HepG2 (cell line): ENCODE results near the gene PDGFD. TPM values are rescaled to one million over a fixed set of nuclear protein-coding genes. Genes with fewer than 3 reads are reported as not detected.

Experiments
- ATAC-seq: fragments of 200-7000 bp; cut with Tn5 transposase; 3 replicates; pipeline ENCODE4 v1.9.1; 2020; ENCODE audit warnings: mild to moderate bottlenecking, moderate library complexity
- BruUV-seq: library from RNA; stranded (reverse); fragments of 400-500 nt; replicated peaks from 2 replicates; lab custom pipeline; 2021; lab: Mats Ljungman, UMichigan
- CTCF ChIA-PET: fragments of 300-600 bp; formaldehyde crosslinking; extraction: SDS; loops from one replicate; lab custom pipeline; 2021; ENCODE audit warnings: low total read pairs, inconsistent platforms, low intra/inter-chr PET ratio; lab: Yijun Ruan, JAX
- POLR2A ChIA-PET: fragments of 350-600 bp; sonication (Branson Sonifier 250); formaldehyde crosslinking; loops from one replicate; lab custom pipeline; 2020; ENCODE audit warnings: antibody characterized with exemption, inconsistent platforms; lab: Yijun Ruan, JAX
- DNase-seq: peaks from one replicate; pipeline ENCODE4 v3.0.0-alpha.2; 2015; ENCODE audit warnings: low spot score
- FAIRE-seq: peaks from 3 replicates; lab custom pipeline; 2011; peaks lifted over from hg19 to GRCh38; lab: Jason Lieb, UNC
- H2AFZ ChIP-seq: one replicate; pipeline ENCODE4 v1.6.1; 2011; ENCODE audit warnings: low read length, inconsistent platforms
- H3K27ac ChIP-seq: fragments of 300-600 bp; 3 replicates; pipeline ENCODE4 v1.8.0; 2011; ENCODE audit warnings: mixed run types, mild to moderate bottlenecking, mixed read lengths, low read length, inconsistent platforms; ENCODE audit not compliant: insufficient read depth; ENCODE audit errors: extremely low read length
- H3K27me3 ChIP-seq, 2 experiments: fragments of 200-600 bp in 1 of 2; 2 replicates in 1 of 2; 3 replicates in 1 of 2; pipeline versions ENCODE4 v1.6.0 to v1.8.0; 2011; ENCODE audit warnings: low read length in 2 of 2, mild to moderate bottlenecking in 2 of 2, moderate library complexity in 2 of 2, inconsistent platforms in 1 of 2; ENCODE audit not compliant: insufficient read depth in 2 of 2, control insufficient read depth in 1 of 2
- H3K36me3 ChIP-seq, 2 experiments: fragments of 200-600 bp in 1 of 2; replicated peaks in 1 of 2; 2 replicates in 1 of 2; 3 replicates in 1 of 2; pipeline versions ENCODE4 v1.5.1 to v1.8.0; 2011; ENCODE audit warnings: low read length in 2 of 2, inconsistent platforms in 1 of 2; ENCODE audit not compliant: insufficient read depth in 2 of 2, control insufficient read depth in 1 of 2
- H3K4me1 ChIP-seq: 2 replicates; pipeline ENCODE4 v1.5.1; 2012; ENCODE audit warnings: low read length, inconsistent platforms; ENCODE audit not compliant: insufficient read depth
- H3K4me2 ChIP-seq: 2 replicates; pipeline ENCODE4 v1.6.0; 2011; ENCODE audit warnings: low read depth, low read length, inconsistent platforms
- H3K4me3 ChIP-seq, 3 experiments: fragments of 200-600 bp in 1 of 3; sonication (generic), shearing (Covaris generic) in 1 of 3; replicated peaks in 1 of 3; 2 replicates each; pipeline ENCODE4 v1.5.1; 2011 to 2016; ENCODE audit warnings: low read length in 3 of 3, inconsistent platforms in 2 of 3, low read depth in 2 of 3, mild to moderate bottlenecking in 2 of 3, control low read depth in 1 of 3, mixed read lengths in 1 of 3; ENCODE audit not compliant: insufficient read depth in 1 of 3
- H3K79me2 ChIP-seq: one replicate; pipeline ENCODE4 v1.6.1; 2011; ENCODE audit warnings: low read length, inconsistent platforms; ENCODE audit not compliant: insufficient read depth
- H3K9ac ChIP-seq: 2 replicates; pipeline ENCODE4 v1.6.0; 2011; ENCODE audit warnings: mild to moderate bottlenecking, low read depth, low read length, inconsistent platforms; ENCODE audit not compliant: insufficient read depth
- H3K9me3 ChIP-seq: 2 replicates; pipeline ENCODE4 v1.5.1; 2012; ENCODE audit warnings: mild to moderate bottlenecking, low read length
- H4K20me1 ChIP-seq: 2 replicates; pipeline ENCODE4 v1.6.0; 2011; ENCODE audit warnings: inconsistent platforms, mild to moderate bottlenecking, low read length, moderate library complexity; ENCODE audit not compliant: insufficient read depth
- ATM ChIP-seq: fragments of 450-650 bp; IDR thresholded peaks from 2 replicates; pipeline ENCODE4 v1.7.1; 2017; ENCODE audit warnings: mild to moderate bottlenecking, borderline replicate concordance
- CHCHD3 ChIP-seq: sonication (generic); formaldehyde crosslinking; IDR thresholded peaks from 2 replicates; pipeline ENCODE4 v1.8.0; 2022; ENCODE audit warnings: mild to moderate bottlenecking, missing genetic modification reagents, moderate library complexity
- FOXO1 ChIP-seq: sonication (generic); formaldehyde crosslinking; IDR thresholded peaks from 2 replicates; pipeline ENCODE4 v1.4.0; 2020; ENCODE audit warnings: missing genetic modification reagents
- GZF1 ChIP-seq: sonication (generic); formaldehyde crosslinking; IDR thresholded peaks from 2 replicates; pipeline ENCODE4 v1.5.1; 2020; ENCODE audit warnings: mild to moderate bottlenecking, missing genetic modification reagents
- HNRNPLL ChIP-seq: fragments of 200-400 bp; formaldehyde crosslinking; IDR thresholded peaks from 2 replicates; pipeline ENCODE4 v1.6.1; 2017; ENCODE audit warnings: mild to moderate bottlenecking, low read depth, low read length; ENCODE audit not compliant: poor library complexity, severe bottlenecking
- NFIB ChIP-seq: sonication (generic); formaldehyde crosslinking; IDR thresholded peaks from 2 replicates; pipeline ENCODE4 v1.9.0; 2021; ENCODE audit warnings: missing genetic modification reagents, mild to moderate bottlenecking, borderline replicate concordance
- POLR2G ChIP-seq: fragments of 200-400 bp; formaldehyde crosslinking; IDR thresholded peaks from 2 replicates; pipeline ENCODE4 v1.6.1; 2018; ENCODE audit warnings: mild to moderate bottlenecking, low read depth, low read length, moderate library complexity
- TEAD2 ChIP-seq: sonication (generic); formaldehyde crosslinking; IDR thresholded peaks from 2 replicates; pipeline ENCODE4 v1.9.0; 2021; ENCODE audit warnings: missing genetic modification reagents
- ZNF33A ChIP-seq: sonication (generic); formaldehyde crosslinking; IDR thresholded peaks from 2 replicates; pipeline ENCODE4 v1.5.1; 2020; ENCODE audit warnings: missing genetic modification reagents, mild to moderate bottlenecking, moderate library complexity, borderline replicate concordance
- ZNF407 ChIP-seq: sonication (generic); formaldehyde crosslinking; IDR thresholded peaks from one replicate; pipeline ENCODE4 v1.5.1; 2020; ENCODE audit warnings: mild to moderate bottlenecking, missing genetic modification reagents; ENCODE audit errors: not compliant biosample characterization
- ZNF614 ChIP-seq: IDR thresholded peaks from 2 replicates; pipeline ENCODE4 v1.6.1; 2018; ENCODE audit warnings: missing biosample characterization, missing genetic modification reagents, inconsistent platforms, borderline replicate concordance
- whole genome bisulfite sequencing: methylation state at CpG from one replicate; pipeline ENCODE4 v1.1.6; 2017; ENCODE audit warnings: low lambda C conversion rate; 5-methylcytosine and 5-hydroxymethylcytosine counted together
- in situ Hi-C: cut with HindIII; loops from 2 replicates; pipeline ENCODE4 v1.10.0; 2017; ENCODE audit warnings: low pct_unique_long_range_greater_than_20kb; ENCODE audit not compliant: extremely low pct_ligation_motif_present
- intact Hi-C: fragments of 100-400 bp; cut with micrococcal nuclease; formaldehyde crosslinking; loops from one replicate; pipeline ENCODE4 v1.10.0; 2022; ENCODE audit not compliant: unreplicated experiment
- polyA plus RNA-seq, 8 experiments: library from polyadenylated mRNA; depleted of rRNA in 3 of 8; stranded (reverse) in 7 of 8; unstranded in 1 of 8; fragments of >200 nt; fragmentation: Illumina TruSeq in 4 of 8; extraction: Trizol in 4 of 8; gene quantifications; 2 replicates each; pipeline versions ENCODE4 v1.2.1 to v1.2.3, GENCODE V29; 2011 to 2016; ENCODE audit warnings: low read depth in 4 of 8, missing spikeins in 1 of 8, mixed read lengths in 1 of 8; ENCODE audit not compliant: insufficient read depth in 1 of 8
- total RNA-seq, 5 experiments: library from RNA; depleted of rRNA; stranded (reverse); fragments of >200 nt; fragmentation: Illumina TruSeq; extraction: Trizol; gene quantifications; 2 replicates each; pipeline ENCODE4 v1.2.3, GENCODE V29; 2016; ENCODE audit warnings: low read depth in 1 of 5
- TF ChIP-seq, protein P1 (sequence below): sonication (generic); formaldehyde crosslinking; IDR thresholded peaks from 2 replicates; pipeline ENCODE4 v1.8.1; 2023; ENCODE audit warnings: mild to moderate bottlenecking, missing genetic modification reagents, borderline replicate concordance

The PDGFD gene
- total and polyA plus RNA-seq, 2 of the 13 experiments (the other 11 are each of a cell fraction or from before 2014, with no cell fraction given), result 0.09 to 0.29 TPM

DNA sequence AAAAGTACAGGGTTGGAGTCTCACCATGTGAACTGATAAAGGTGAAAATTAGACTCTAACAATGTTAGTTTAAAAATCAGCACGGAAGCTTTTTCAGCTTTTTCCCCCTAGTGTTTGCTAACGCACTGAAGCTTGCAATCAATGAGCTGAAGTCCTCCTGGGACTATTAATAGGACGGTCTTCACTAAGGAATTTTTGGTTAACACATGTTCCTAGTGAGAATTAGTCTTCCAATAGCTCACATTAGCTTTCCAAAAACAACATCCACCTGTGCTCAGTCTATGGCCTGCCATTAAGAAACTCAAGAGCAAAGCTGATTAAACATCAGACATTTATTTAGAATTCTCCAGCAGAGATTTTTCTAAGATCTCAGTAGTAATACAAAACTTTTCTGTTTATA lies 154.2 kb downstream of the PDGFD start (continued):
- TF ChIP-seq HNRNPLL, result no peak

- ATAC-seq (no peak), DNase-seq (no peak), FAIRE-seq (no peak)
- no peak overlapping the region for H3K4me2 ChIP-seq
- H2AFZ ChIP-seq, result no peak overlapping the region
- H3K27ac ChIP-seq, result no peak overlapping the region
- no peaks in the 10 kb centered on the region for H3K4me1 ChIP-seq
- H3K27me3 ChIP-seq, result no peaks in the 10 kb centered on the region
- CTCF ChIA-PET, result no interaction called here
- no peak overlapping the region for H3K4me3 ChIP-seq
- intact Hi-C loops, result no loop called here
- no peaks in the 10 kb centered on the region for H4K20me1 ChIP-seq
- no peak overlapping the region for H3K9ac ChIP-seq
- H3K79me2 ChIP-seq, result no peaks in the 10 kb centered on the region
- H3K36me3 ChIP-seq, result no peaks in the 10 kb centered on the region
- TF ChIP-seq FOXO1 (CRISPR knock-in tag) (no peak), CHCHD3 (CRISPR knock-in tag) (no peak), GZF1 (CRISPR knock-in tag) (no peak), ATM (no peak), TEAD2 (CRISPR knock-in tag) (no peak), ZNF407 (CRISPR knock-in tag) (no peak), ZNF33A (CRISPR knock-in tag) (no peak), NFIB (CRISPR knock-in tag) (no peak), POLR2G (no peak), ZNF614 (CRISPR knock-in tag) (no peak)
- TF ChIP-seq, protein P1, sequence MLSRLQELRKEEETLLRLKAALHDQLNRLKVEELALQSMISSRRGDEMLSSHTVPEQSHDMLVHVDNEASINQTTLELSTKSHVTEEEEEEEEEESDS (CRISPR knock-in tag), result no peak
- H3K9me3 ChIP-seq, result no peaks in the 10 kb centered on the region
- BruUV-seq, result no TSS peak
- POLR2A ChIA-PET, result no interaction called here
- WGBS, result 3% methylated on average over 2 of the region's 2 CpGs
- in situ Hi-C loops, result no loop called here
These were observed 158.6 kb downstream of the PDGFD start for GRCh38 chr11:104005234-104005855.
